Progenitor cell of endocrine pancreas (in vitro differentiated cells): ENCODE results near the gene PDCD7. TPM values are rescaled to one million over a fixed set of nuclear protein-coding genes. Genes with fewer than 3 reads are reported as not detected.
"Not testable (repeated sequence)": the region's sequence is repeated elsewhere in the genome, so short reads cannot be mapped to it uniquely, and the experiment has no call there.

ENCODE experiments used
- DNase-seq: peaks from one replicate; pipeline ENCODE4 v3.0.0; 2021; ENCODE audit warnings: low spot score; ENCODE audit not compliant: unreplicated experiment
- H3K27ac Mint-ChIP-seq: 2 replicates; pipeline ENCODE4 v1.8.0; 2021; ENCODE audit warnings: mild to moderate bottlenecking, moderate library complexity, mixed read lengths
- H3K27me3 Mint-ChIP-seq: 2 replicates; pipeline ENCODE4 v1.8.0; 2021; ENCODE audit warnings: mixed read lengths
- H3K36me3 Mint-ChIP-seq: 2 replicates; pipeline ENCODE4 v1.8.0; 2022; ENCODE audit warnings: mixed read lengths; ENCODE audit not compliant: insufficient read depth
- H3K4me1 Mint-ChIP-seq: 2 replicates; pipeline ENCODE4 v1.8.0; 2021; ENCODE audit warnings: low read depth, mixed read lengths
- H3K4me3 Mint-ChIP-seq: 2 replicates; pipeline ENCODE4 v1.8.0; 2021; ENCODE audit warnings: low read depth, mild to moderate bottlenecking, moderate library complexity, mixed read lengths
- H3K9me3 Mint-ChIP-seq: 2 replicates; pipeline ENCODE4 v1.8.0; 2021; ENCODE audit warnings: low read depth, mixed read lengths
- CTCF ChIP-seq: fragments of 200-600 bp; sonication (generic); IDR thresholded peaks from one replicate; pipeline ENCODE4 v1.5.0; 2021; ENCODE audit warnings: antibody characterized with exemption, mild to moderate bottlenecking; ENCODE audit not compliant: unreplicated experiment
- long read RNA-seq: library from polyadenylated mRNA; unstranded; transcript quantifications from one replicate; pipeline ENCODE4 v2.0.0, GENCODE V29; 2020
- total RNA-seq: library from RNA; stranded (reverse); gene quantifications from 2 replicates; pipeline ENCODE4 v1.2.1, GENCODE V29; 2021

Gene PDCD7, protein sequence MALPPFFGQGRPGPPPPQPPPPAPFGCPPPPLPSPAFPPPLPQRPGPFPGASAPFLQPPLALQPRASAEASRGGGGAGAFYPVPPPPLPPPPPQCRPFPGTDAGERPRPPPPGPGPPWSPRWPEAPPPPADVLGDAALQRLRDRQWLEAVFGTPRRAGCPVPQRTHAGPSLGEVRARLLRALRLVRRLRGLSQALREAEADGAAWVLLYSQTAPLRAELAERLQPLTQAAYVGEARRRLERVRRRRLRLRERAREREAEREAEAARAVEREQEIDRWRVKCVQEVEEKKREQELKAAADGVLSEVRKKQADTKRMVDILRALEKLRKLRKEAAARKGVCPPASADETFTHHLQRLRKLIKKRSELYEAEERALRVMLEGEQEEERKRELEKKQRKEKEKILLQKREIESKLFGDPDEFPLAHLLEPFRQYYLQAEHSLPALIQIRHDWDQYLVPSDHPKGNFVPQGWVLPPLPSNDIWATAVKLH
- total RNA-seq = 32.6 and 34.4 TPM in 2 replicates
- long read RNA-seq, partial matches to known transcripts = 0 of 1 reads
- long read RNA-seq, other reads (novel, unspliced or antisense) = 1 of 1 reads

DNA sequence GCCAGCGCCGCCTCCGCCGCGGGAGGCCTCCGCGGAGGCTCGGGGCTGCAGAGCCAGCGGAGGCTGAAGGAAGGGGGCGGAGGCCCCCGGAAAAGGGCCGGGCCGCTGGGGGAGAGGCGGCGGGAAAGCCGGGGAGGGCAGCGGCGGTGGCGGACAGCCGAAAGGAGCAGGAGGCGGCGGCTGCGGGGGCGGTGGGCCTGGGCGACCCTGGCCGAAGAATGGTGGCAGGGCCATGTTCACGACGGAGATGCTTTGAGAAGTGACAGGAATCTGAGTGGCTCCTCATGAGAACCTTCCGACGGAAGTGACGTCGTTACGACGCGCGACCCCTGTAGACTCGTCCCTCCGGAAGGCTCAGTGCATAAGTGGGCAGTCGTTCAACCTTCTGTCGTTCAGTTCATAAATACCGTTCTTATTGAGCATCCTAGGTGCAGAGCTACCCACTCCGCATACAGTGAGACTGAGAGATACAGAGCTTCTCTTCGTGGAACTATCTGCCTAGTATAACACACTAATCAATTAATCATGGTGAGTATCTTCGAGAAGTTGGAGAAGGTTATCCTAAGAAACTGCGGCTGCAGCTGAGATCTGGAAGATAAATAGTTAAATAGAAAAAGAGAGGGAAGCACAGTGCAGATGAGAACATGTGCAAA lies at the start of gene PDCD7:
TSS of gene PDCD7 (minus strand) at position 261 of the 653 bp plus-strand sequence. CDS start at position 234, 27 bp downstream.
- DNase-seq = peak; percentile 45
- H3K9me3 Mint-ChIP-seq = peaks cover 12% of the 10 kb centered on the region
- H3K4me1 Mint-ChIP-seq = peaks cover 12% of the 10 kb centered on the region
- TF ChIP-seq CTCF = no peak
- no peaks in the 10 kb centered on the region for H3K27me3 Mint-ChIP-seq
- peak within 1 kb of the TSS; percentile 94 for H3K27ac Mint-ChIP-seq
- H3K4me3 Mint-ChIP-seq = peak within 1 kb of the TSS; percentile 87
- H3K36me3 Mint-ChIP-seq = peaks cover 12% of the 10 kb centered on the region

DNA sequence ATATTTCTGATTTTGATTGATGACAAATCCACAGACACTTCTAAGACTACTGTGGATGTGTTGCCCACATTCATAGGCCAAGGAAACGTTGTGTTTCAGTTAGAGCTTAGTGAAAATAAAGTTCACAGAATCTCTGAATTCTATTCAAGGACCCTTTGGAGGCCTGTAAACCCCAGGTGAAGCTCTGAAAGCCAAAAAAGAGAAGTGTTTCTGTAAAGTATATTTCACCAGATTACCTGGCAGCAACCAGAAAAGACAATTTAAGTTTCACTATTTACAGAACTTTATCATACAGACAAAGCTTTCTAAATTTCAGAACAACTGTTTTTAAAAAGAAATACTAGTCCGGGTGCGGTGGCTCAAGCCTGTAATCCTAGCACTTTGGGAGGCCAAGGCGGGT lies 48.9 kb upstream of the PDCD7 start:
- H3K36me3 Mint-ChIP-seq = peaks cover 7% of the 10 kb centered on the region
- DNase-seq = no peak
- no peak for TF ChIP-seq CTCF
- no peak overlapping the region for H3K27ac Mint-ChIP-seq
- H3K27me3 Mint-ChIP-seq = no peaks in the 10 kb centered on the region
- H3K4me3 Mint-ChIP-seq = peak overlapping the region; percentile 95
- peaks cover 17% of the 10 kb centered on the region for H3K4me1 Mint-ChIP-seq
- no peaks in the 10 kb centered on the region for H3K9me3 Mint-ChIP-seq

DNA sequence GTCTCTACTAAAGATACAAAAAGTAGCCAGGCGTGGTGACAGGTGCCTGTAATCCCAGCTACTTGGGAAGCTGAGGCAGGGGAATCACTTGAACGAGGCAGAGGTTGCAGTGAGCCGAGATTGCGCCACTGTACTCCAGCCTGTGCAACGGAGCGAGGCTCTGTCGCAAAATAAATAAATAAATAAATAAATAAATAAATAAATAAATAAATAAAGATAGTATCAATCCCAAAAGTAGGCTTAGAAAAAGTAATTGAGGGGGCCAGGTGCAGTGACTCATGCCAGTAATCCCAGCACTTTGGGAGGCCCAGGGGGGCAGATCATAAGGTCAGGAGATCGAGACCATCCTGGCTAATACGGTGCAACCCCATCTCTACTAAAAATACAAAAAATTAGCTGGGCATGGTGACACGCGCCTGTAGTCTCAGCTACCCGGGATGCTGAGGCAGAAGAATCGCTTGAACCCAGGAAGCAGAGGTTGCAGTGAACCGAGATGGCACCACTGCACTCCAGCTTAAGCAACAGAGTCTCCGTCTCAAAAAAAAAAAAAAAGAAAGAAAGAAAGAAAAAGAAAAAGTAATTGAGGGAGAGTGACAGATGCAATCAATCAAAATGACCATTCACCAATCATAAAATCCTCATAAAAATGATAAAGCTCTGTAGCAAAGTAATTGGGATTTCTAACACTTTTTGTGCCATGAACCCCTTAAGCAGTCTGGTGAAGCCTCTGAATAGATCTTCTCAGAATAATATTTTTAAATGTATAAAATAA lies 48.2 kb upstream of the PDCD7 start:
- not testable (repeated sequence) for H3K27ac Mint-ChIP-seq, H3K36me3 Mint-ChIP-seq, H3K9me3 Mint-ChIP-seq, DNase-seq, H3K27me3 Mint-ChIP-seq
- Mint-ChIP-seq H3K4me1 (peaks cover 17% of the 10 kb centered on the region), H3K4me3 (peak overlapping the region; percentile 29)

GRCh38 chr15:65180167-65180566 lies 46.6 kb upstream of the PDCD7 start:
- Mint-ChIP-seq H3K9me3 (no peaks in the 10 kb centered on the region), H3K4me1 (peaks cover 10% of the 10 kb centered on the region), H3K27me3 (no peaks in the 10 kb centered on the region), H3K4me3 (no peak overlapping the region), H3K27ac (no peak overlapping the region), H3K36me3 (peaks cover 16% of the 10 kb centered on the region)
- no peak for DNase-seq
- no peak for TF ChIP-seq CTCF

GRCh38 chr15:65177901-65178300 lies 44.3 kb upstream of the PDCD7 start:
- no peak overlapping the region for H3K4me3 Mint-ChIP-seq
- H3K9me3 Mint-ChIP-seq = no peaks in the 10 kb centered on the region
- H3K27me3 Mint-ChIP-seq = no peaks in the 10 kb centered on the region
- DNase-seq = no peak
- H3K36me3 Mint-ChIP-seq = peaks cover 19% of the 10 kb centered on the region
- peaks cover 5% of the 10 kb centered on the region for H3K4me1 Mint-ChIP-seq
- no peak overlapping the region for H3K27ac Mint-ChIP-seq
- no peak for TF ChIP-seq CTCF
